Transverse colon (tissue), 4 donors: ENCODE measurements around the gene RUNX1. TPM values are rescaled to one million over a fixed set of nuclear protein-coding genes. Genes with fewer than 3 reads are reported as not detected.

Experiments
- DNase-seq: peaks from one replicate; pipeline ENCODE4 v3.0.0-alpha.2; 2019
- H3K27ac ChIP-seq, 4 donors: fragments of 200-600 bp; sonication (generic); 2 replicates each; pipeline ENCODE4 v1.5.1; 2016 to 2018; ENCODE audit warnings: inconsistent platforms in 4 of 4
- H3K27me3 ChIP-seq: fragments of 200-600 bp; sonication (generic); 2 replicates; pipeline ENCODE4 v1.5.1; 2017; ENCODE audit warnings: inconsistent platforms
- H3K36me3 ChIP-seq, 4 donors: fragments of 200-600 bp; sonication (generic); 2 replicates each; pipeline ENCODE4 v1.5.1; 2017 to 2019; ENCODE audit warnings: inconsistent platforms in 4 of 4
- H3K4me1 ChIP-seq, 4 donors: fragments of 200-600 bp; sonication (generic); 2 replicates each; pipeline ENCODE4 v1.5.1; 2017 to 2020; ENCODE audit warnings: inconsistent platforms in 4 of 4
- H3K4me3 ChIP-seq, 4 donors: fragments of 200-600 bp; sonication (generic); 1 replicate in 1 of 4; 2 replicates in 3 of 4; pipeline versions ENCODE4 v1.5.1 to v1.6.1; 2017 to 2019; ENCODE audit warnings: inconsistent platforms in 4 of 4
- H3K9me3 ChIP-seq, 2 donors: fragments of 200-600 bp; sonication (generic); 2 replicates each; pipeline ENCODE4 v1.5.1; 2017 to 2019; ENCODE audit warnings: inconsistent platforms in 2 of 2
- EP300 ChIP-seq: sonication (generic); formaldehyde crosslinking; IDR thresholded peaks from one replicate; pipeline ENCODE4 v1.6.1; 2017; ENCODE audit warnings: antibody characterized with exemption, low read depth
- POLR2A ChIP-seq: fragments of 450-650 bp; IDR thresholded peaks from one replicate; pipeline ENCODE4 v1.6.1; 2016; ENCODE audit warnings: antibody characterized with exemption, mild to moderate bottlenecking, moderate library complexity
- POLR2AphosphoS5 ChIP-seq, 3 donors: sonication (generic); formaldehyde crosslinking; IDR thresholded peaks; one replicate each; pipeline ENCODE4 v1.6.1; 2016; ENCODE audit warnings: antibody characterized with exemption in 3 of 3
- WGBS, 2 donors: methylation state at CpG; one replicate each; pipeline ENCODE4 v1.1.5; 2018; ENCODE audit warnings: low coverage in 1 of 2; 5-methylcytosine and 5-hydroxymethylcytosine counted together
- in situ Hi-C, 4 donors: fragments of 200-750 bp; cut with MboI; loops; one replicate each; pipeline versions ENCODE4 v1.15.0 to v1.15.1; 2017; ENCODE audit warnings: low sequenced_read_pairs in 3 of 4, low pct_ligation_motif_present in 1 of 4, low pct_unique_long_range_greater_than_20kb in 1 of 4
- intact Hi-C: fragments of 100-400 bp; cut with DNase I; formaldehyde crosslinking; loops from one replicate; pipeline ENCODE4 v1.15.1; 2023; ENCODE audit warnings: low total_unique reads
- total RNA-seq, 4 donors: library from RNA; depleted of rRNA; stranded (reverse); fragments of >200 nt; gene quantifications; one replicate each; pipeline ENCODE4 v1.1.0, GENCODE V29; 2016
- TF ChIP-seq, protein P1 (sequence below), 5 experiments: fragments of 200-600 bp in 3 of 5; fragments of 450-650 bp in 2 of 5; sonication (generic) in 3 of 5; IDR thresholded peaks; 1 replicate in 2 of 5; 2 replicates in 3 of 5; pipeline ENCODE4 v1.5.1; 2016 to 2017; ENCODE audit warnings: antibody characterized with exemption in 5 of 5, inconsistent platforms in 3 of 5, mild to moderate bottlenecking in 2 of 5, moderate library complexity in 1 of 5

RUNX1 gene
- total RNA-seq, 4 donors from 2014 or later, result 8.3 to 60.1 (median 34.7) TPM

DNA sequence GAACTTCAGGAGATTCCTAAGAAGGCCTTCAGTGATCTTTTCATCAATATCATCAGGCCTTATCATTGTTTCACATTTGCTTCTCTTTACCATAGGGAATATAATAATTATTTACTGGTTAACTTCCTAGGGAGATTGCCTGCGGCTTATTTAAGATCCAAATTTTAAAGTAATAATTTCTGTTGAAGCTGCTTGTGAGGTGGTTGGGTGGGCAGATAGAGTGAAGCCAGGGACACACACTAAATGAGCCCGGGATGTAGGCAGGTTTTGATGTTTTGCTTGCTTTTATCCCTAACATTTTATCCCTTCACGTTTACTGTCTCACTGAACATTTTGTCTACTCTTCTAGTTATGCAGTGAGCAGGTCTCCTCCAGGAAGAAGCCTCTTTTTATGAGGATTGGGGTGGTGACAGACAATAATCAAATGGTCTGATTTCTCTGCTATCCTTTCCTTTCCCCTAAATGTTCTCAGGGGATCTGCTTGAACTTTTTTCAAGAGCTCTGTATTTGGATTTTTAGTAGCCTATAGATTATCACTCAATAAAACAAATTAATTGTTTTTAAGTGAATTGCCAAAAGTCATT, 164.7 kb downstream of the RUNX1 start:
- TF ChIP-seq, protein P1, sequence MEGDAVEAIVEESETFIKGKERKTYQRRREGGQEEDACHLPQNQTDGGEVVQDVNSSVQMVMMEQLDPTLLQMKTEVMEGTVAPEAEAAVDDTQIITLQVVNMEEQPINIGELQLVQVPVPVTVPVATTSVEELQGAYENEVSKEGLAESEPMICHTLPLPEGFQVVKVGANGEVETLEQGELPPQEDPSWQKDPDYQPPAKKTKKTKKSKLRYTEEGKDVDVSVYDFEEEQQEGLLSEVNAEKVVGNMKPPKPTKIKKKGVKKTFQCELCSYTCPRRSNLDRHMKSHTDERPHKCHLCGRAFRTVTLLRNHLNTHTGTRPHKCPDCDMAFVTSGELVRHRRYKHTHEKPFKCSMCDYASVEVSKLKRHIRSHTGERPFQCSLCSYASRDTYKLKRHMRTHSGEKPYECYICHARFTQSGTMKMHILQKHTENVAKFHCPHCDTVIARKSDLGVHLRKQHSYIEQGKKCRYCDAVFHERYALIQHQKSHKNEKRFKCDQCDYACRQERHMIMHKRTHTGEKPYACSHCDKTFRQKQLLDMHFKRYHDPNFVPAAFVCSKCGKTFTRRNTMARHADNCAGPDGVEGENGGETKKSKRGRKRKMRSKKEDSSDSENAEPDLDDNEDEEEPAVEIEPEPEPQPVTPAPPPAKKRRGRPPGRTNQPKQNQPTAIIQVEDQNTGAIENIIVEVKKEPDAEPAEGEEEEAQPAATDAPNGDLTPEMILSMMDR (IDR thresholded peaks at IDR 0.05), result no peak
- TF ChIP-seq POLR2A (no peak), POLR2AphosphoS5 (IDR thresholded peaks at IDR 0.05) (no peak), EP300 (no peak)
- peaks cover 0 to 47% (median 20%) of the 10 kb centered on the region in 4 donors for H3K4me1 ChIP-seq
- in situ Hi-C loops, result loop anchor here in 3 of 4 donors (10.0 to 25.0 kb wide), 4 partner anchors 140 to 1053 kb away; no protein-coding TSS in a partner anchor
- intact Hi-C loops, result loop anchor here (10.0 kb wide), 2 partner anchors 90 to 140 kb away; no protein-coding TSS in a partner anchor
- DNase-seq, result no peak
- WGBS, 2 donors, result 42 to 74% methylated on average over 3 of the region's 3 CpGs
- peaks cover 15% of the 10 kb centered on the region for H3K27me3 ChIP-seq
- H3K27ac ChIP-seq, result peak overlapping the region; percentile 95 to 99 (median 97)
- peak overlapping the region in 3 of 4 donors; percentile 0 to 86 (median 71) for H3K4me3 ChIP-seq
- peaks cover 0 to 4% (median 0%) of the 10 kb centered on the region in 4 donors for H3K36me3 ChIP-seq
- H3K9me3 ChIP-seq, result no peaks in the 10 kb centered on the region

DNA sequence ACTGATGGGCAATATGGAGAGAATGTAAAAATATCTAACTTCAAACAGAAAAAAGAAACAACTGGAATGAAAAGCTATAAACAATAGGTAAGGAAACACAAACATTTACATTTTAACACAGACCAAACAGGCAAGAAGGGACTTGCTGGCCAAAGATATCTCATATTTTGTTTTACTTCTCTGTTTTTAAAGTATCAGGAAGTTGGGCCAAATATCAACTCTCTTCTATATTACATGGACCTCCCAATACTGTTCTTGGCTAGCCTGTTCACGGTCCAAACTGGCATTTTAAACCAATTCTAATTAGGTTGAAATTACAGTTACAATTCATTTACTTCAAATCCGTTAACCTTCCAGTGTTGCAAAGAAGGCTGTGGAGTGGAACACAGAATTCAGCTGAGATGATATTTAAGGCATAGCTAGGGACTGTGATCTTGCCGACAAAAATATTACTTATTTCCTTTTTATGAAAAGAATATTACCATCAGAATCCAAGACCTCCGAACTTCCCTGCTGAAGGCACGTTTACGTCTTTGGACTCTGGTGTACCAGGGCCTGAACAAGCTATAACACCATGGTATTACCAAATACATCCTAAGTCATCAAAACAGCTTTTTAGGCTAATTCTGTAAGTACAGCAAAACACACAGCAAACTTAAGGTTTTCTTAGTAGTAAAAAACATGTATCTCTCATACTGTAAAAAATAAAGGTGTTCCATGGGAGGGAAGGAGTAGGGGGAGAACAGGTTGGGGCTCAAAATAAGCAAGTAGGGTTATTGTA, 165.4 kb downstream of the RUNX1 start:
- in situ Hi-C loops (loop anchor here in 3 of 4 donors (10.0 to 25.0 kb wide), 4 partner anchors 139 to 1054 kb away; no protein-coding TSS in a partner anchor), intact Hi-C loops (loop anchor here (10.0 kb wide), 2 partner anchors 89 to 139 kb away; no protein-coding TSS in a partner anchor)
- Histone ChIP-seq H3K4me3 (peak overlapping the region in 2 of 4 donors; percentile 0 to 71), H3K27me3 (peaks cover 15% of the 10 kb centered on the region), H3K27ac (peak overlapping the region; percentile 95 to 99 (median 97)), H3K9me3 (no peaks in the 10 kb centered on the region), H3K36me3 (peaks cover 0 to 5% (median 0%) of the 10 kb centered on the region in 4 donors), H3K4me1 (peaks cover 0 to 54% (median 26%) of the 10 kb centered on the region in 4 donors)
- WGBS, 2 donors, result 56 to 57% methylated on average over 6 of the region's 6 CpGs
- DNase-seq, result no peak
- TF ChIP-seq POLR2AphosphoS5 (IDR thresholded peaks at IDR 0.05) (no peak), EP300 (no peak), POLR2A (no peak)
- TF ChIP-seq, protein P1 (IDR thresholded peaks at IDR 0.05), result no peak

DNA sequence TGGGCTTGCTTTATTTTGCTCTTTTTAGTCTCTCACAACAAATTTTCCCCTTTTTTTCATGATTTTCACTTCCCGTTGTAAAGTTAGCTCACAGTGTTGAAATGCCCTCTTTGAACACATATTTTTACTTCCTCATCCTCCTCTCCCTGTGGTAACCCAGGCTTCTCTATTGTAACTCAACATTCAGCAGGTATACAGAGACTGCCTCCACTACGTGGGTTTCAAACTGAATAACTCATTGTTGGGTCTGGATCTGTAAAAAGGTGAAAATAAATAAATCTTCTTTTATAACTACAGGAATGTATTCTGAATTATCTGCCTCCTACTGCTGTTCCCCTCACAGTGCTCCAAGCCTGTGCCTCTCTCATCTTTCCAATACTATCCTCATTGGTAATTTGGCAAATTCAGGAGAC, 166.4 kb downstream of the RUNX1 start:
- in situ Hi-C loops, result loop anchor here in 3 of 4 donors (10.0 to 25.0 kb wide), 4 partner anchors 138 to 1055 kb away; no protein-coding TSS in a partner anchor
- Histone ChIP-seq H3K36me3 (peaks cover 0 to 5% (median 0%) of the 10 kb centered on the region in 4 donors), H3K9me3 (no peaks in the 10 kb centered on the region), H3K27ac (peak overlapping the region; percentile 95 to 99 (median 97)), H3K4me3 (no peak overlapping the region), H3K27me3 (peaks cover 15% of the 10 kb centered on the region), H3K4me1 (peaks cover 0 to 62% (median 32%) of the 10 kb centered on the region in 4 donors)
- 36 to 37% methylated on average over 2 of the region's 2 CpGs for WGBS, 2 donors
- intact Hi-C loops, result loop anchor here (10.0 kb wide), 2 partner anchors 88 to 138 kb away; no protein-coding TSS in a partner anchor
- DNase-seq, result no peak
- no peak for TF ChIP-seq POLR2A
- no peak for TF ChIP-seq POLR2AphosphoS5 (IDR thresholded peaks at IDR 0.05)
- TF ChIP-seq, protein P1 (IDR thresholded peaks at IDR 0.05), result no peak
- TF ChIP-seq EP300, result no peak
